GM13976 (cell line): ENCODE data around the gene TNS1.

ENCODE experiments used
- DNase-seq: peaks from one replicate; pipeline ENCODE4 v3.0.0; 2012; ENCODE audit warnings: low spot score
- in situ Hi-C: fragments of 300-500 bp; cut with MboI; formaldehyde crosslinking; loops from one replicate; pipeline ENCODE4 v1.12.0; 2022; ENCODE audit warnings: low sequenced_read_pairs, mixed read lengths, inconsistent platforms; ENCODE audit not compliant: unreplicated experiment
- TF ChIP-seq, protein P1 (sequence below): IDR thresholded peaks from 2 replicates; pipeline ENCODE4 v1.5.1; 2012; ENCODE audit warnings: borderline replicate concordance, mild to moderate bottlenecking; ENCODE audit not compliant: insufficient read depth; ENCODE audit errors: extremely low read depth, missing control alignments, control extremely low read depth

TNS1 gene

DNA sequence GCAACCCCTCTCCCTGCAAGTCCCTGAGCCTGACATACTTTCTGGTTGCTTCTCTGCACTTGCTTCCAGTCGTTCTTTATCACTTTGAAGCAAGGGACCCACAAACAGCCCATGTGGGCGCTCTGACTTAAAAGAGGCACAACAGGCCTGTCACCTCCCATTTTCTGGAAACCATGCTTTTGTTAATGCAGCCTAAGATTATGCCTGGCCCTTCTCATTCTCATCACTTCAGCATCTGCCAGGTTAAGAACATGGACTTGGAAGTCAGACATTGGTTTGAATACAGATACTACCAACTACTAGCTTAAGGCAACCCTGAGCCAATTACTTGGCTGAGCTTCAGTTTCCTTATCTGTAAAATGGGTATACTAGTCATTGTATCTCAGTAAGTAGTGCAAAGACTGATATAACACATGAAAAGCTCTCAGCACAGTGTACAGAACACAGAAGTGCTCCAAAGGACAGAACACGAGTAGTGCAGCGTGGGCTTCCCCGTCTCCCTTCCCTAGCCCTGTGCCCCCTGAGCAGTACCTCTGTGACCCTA lies 141.4 kb downstream of the TNS1 start:
- in situ Hi-C loops: no loop called here
- TF ChIP-seq, protein P1, sequence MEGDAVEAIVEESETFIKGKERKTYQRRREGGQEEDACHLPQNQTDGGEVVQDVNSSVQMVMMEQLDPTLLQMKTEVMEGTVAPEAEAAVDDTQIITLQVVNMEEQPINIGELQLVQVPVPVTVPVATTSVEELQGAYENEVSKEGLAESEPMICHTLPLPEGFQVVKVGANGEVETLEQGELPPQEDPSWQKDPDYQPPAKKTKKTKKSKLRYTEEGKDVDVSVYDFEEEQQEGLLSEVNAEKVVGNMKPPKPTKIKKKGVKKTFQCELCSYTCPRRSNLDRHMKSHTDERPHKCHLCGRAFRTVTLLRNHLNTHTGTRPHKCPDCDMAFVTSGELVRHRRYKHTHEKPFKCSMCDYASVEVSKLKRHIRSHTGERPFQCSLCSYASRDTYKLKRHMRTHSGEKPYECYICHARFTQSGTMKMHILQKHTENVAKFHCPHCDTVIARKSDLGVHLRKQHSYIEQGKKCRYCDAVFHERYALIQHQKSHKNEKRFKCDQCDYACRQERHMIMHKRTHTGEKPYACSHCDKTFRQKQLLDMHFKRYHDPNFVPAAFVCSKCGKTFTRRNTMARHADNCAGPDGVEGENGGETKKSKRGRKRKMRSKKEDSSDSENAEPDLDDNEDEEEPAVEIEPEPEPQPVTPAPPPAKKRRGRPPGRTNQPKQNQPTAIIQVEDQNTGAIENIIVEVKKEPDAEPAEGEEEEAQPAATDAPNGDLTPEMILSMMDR: no peak
- DNase-seq: no peak

DNA sequence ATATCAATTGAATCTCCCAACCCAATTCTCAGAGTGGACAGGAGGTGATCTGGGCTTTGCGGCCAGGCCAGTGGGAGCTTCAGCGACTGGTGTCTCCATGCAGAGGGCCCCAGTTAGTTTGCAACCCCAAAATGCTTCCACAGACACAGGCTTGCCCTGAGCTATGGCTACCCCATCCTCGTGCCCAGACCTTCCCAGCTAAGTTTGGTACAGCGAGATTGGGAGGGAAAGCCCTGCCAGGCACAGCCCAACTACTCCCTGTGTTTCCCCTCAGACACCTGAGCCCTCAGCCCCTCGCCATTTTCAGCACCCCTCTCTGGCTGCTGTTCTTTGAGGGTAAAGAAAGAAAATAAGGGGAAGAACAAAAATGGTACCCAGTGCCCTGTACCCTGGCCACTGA lies 142.9 kb downstream of the TNS1 start:
- DNase-seq: no peak
- in situ Hi-C loops: no loop called here
- TF ChIP-seq, protein P1: no peak

DNA sequence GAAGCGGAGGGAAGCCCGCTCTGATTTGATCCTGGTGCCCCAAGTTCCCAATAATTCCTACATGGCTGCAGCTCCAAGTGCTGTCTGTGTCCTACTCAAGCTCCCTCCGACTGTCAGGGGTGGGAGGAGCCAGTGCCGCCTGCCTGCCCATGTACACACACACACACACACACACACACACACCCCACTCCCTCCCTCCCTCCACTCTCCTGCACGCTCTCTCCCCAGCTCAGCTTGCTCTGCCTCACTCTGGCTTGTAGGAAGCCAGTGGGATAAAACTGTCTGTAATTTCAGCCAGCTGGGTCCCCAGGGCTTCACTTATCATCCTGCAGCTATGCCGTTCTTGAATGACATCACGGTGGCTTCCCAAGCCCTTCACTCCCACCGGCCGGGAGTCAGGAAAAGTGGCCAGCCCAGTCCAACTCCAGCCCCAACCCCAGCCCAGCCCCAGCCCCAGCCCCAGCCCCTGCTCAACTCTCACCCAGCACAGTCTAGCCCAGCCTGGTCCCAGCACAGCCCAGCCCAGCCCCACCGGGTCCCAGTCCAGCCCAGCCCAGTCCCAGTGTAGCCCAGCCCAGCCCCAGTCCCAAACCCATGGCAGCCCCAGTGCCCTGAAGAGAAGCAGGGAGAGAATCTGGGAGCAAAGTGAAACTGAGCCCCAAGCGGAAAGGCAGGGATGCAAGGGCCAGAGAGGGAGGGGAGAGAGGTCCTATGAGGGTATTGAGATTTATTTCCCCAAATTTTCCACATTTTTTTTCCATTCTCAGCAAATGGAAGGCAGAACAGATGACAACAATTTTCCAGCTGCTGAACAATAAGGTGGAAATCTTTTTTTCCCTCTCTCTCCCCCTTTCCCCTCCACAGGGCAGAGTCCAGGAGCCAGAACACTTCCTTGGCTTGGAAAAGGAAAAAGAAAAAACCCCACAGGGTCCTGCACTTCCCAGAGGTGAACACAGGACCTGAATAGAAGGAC lies 144.0 kb downstream of the TNS1 start:
- in situ Hi-C loops: no loop called here
- DNase-seq: no peak
- TF ChIP-seq, protein P1: no peak

DNA sequence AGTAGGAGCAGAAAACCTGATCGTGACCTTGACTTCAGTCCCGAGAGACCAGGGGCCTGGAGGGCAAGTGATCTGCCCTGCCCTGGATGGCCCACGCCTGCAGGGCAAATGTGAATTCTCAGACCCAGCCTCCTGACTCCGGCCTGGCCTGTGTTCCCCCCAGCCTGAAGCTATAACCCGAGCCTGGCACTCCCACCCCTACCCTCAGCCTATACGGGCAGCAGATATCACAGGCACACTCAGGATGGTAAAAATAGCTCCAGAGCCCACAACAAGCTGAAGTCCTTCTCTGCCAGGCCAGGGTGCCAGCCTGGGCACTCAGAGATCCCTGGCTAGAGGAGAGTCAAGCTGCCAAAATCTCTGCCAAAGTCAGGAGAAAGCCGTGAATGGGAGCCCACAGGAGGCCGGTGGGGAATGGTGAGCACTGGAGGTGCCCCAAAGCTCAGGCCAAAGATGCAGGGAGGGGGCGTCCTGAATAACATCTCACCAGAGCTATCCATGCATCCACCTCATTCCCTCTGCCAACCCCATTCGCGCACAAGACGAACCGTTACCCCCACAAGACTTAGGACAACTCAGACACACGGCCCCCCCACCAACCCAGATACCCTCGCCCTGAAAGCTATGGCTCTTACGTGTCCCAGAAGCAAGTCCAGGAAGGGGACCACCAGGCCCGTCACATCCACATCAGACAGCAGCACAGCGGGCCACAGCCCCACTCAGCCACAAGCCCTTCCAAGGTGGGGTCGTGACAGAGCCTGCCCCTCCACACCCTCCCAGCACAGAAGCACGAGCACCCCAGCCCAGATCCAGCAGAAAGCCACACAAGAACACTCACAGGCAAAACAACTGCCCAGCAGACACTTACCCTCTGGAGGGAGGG lies 144.9 kb downstream of the TNS1 start:
- DNase-seq: no peak
- TF ChIP-seq, protein P1: no peak
- in situ Hi-C loops: no loop called here

DNA sequence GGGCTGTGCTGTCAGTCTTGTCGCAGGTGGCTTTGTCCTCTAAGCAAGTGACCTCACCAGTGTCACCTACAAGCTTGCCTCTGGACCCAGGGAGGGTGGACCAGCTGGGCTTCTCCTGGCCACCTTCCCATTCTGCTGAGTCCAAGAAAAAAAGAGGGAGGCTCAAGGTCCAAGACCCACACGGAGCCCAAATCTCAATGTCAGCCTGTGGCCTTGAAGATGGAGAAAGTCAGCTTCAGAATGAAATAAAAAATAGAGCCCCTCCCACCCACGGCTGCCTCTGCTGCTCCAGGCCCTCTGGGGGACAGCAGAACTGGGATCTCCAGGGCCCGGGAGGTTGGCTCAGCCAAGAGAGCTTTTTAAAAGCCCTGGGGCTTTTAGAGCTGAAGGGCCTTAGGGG lies 145.9 kb downstream of the TNS1 start:
- in situ Hi-C loops: no loop called here
- DNase-seq: no peak
- TF ChIP-seq, protein P1: no peak

DNA sequence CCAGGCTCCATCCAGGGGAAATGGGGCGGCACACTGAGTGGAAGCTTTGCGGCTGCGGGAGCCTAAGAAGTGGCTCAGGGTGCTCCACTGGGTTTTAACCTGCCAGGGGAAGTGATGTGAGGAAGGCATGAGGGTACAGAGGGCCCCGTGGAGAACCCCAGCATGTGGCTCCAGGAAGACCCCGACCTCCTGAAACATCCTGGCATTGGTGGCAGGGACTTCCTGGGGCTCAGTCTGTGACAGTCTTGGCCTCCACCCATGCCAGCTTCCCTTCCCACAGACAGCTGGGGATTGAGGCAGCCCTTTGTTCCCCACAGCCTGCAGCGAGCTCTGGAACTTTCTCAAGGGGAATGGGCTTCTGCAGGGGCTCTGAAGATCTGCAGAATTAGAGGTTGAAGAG lies 146.6 kb downstream of the TNS1 start:
- in situ Hi-C loops: no loop called here
- TF ChIP-seq, protein P1: no peak
- no peak for DNase-seq
